ENCODE results near the gene ZMIZ1.

Gene ZMIZ1

DNA sequence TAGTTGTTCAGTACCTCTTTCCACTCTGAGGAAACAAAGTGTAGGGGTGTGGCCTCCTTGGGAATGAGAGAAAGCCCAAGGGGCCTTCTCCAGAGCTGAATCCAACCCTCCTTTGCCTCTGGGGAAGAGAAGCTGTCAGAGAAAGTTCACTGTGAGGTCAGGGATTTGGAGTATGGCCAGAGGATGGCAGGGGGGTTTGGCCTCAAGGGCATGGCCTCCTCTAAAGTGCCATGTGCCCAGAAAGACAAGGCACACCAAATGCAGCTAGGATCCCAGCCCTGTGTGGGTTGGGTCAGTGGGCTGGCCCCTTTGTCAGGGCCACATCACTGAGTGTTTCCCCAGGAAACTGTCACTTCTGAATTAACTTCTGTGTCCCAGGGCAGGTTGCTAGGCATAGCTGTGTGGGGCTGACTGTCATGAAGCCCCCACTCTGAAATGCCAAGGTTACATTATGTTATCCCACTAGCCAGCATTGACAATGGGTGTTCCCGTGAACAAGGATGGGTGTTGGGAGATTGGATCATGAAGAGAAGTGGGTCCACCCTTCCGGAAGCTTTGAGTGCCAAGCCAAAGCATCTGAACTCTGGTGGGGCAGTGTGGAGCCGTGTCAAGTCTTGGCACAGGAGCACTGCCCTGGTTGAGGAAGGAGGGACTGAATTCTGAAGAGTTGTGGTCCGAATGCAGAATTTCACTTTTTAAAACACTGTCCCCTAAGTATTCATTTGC, 123.3 kb downstream of the ZMIZ1 start:
- no peak for DNase-seq

DNA sequence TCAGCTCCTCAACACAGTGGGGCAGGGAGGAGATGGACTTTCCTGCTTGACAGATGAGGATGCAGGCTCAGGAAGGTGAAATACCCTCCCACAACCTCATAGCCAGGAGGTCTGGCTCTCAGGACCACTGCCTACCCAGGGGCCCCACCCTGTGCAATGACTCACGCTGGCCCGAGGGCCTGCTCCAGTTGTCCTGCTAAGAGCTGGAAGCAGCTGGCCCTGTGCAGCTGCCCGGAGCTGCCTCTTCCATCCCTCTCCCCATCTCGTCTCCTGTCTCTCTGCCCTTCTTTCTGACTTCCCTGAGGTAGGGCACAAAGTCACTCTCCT, 123.9 kb downstream of the ZMIZ1 start:
- DNase-seq, result no peak

DNA sequence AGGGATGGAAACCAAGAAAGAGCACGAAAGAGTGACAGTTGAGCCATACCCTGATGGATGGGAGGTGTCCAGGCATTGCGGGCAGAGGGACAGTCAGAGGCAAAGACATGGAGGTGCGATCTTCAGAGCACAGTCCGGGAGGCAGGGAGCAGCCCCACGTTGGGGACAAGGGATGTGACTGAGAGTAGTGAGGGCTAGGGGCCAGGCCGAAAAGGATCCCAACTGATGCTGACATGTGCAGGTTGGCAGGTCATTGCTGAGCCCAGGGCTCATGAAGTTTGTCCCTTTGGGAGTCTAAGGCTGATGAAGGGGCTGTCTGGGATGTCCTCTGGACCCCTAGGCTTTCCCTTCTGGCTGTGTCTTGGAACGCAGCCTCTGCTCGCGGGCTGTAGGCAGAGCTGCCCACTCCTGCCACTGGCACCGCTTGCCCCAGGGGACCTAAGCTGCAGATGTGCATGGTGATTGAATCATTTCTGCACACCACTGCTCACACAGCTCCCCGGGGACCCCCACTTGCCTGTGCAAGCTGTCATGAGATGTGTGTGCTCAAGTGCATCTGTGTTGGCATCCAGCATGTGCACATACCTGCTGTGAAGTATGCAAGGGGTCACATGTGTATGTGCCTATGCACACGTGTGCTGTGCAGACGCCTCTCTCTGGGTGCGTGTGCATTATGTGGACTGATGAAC, 125.1 kb downstream of the ZMIZ1 start:
- no peak for DNase-seq

DNA sequence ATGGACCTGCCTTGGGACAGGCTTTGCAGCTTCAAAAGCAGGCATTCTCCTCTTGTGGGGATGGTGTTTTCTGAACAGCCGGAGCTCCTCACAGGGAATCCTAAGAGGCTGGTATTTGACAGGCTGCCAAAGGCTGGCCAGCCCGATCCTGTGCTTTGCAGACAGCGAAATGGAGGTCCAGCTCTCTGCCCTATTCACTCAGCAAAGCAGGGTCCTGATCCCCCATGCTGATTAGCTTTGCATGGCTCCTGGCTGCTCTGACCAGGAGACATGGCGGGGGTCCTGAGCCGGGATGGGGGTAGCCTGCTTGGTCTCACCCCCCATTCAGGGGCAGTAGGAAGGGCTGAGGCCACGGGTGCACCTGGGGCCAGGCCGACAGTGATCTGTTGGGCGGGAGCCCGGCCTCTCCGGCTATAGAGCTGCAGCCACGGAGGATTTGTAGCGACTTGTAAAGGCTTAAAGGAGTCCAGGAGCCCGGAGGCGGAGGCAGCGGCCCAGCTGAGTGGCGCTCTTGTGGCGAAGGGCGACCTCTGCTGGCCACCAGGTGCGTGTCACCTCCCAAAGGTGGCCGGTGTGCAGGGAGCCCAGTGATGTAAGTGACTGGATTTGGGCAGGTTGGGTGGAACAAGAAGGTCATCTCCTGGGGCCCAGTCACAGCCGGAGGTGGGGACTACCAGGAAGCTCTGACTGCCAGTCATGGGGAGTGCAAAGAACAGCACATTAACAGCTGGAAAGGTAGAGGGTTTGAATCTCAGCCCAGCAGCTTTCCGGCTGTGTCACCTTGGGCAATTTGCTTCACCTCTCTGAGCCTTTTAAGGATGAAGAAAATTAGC, 126.5 kb downstream of the ZMIZ1 start:
- DNase-seq, result peak; percentile 23

DNA sequence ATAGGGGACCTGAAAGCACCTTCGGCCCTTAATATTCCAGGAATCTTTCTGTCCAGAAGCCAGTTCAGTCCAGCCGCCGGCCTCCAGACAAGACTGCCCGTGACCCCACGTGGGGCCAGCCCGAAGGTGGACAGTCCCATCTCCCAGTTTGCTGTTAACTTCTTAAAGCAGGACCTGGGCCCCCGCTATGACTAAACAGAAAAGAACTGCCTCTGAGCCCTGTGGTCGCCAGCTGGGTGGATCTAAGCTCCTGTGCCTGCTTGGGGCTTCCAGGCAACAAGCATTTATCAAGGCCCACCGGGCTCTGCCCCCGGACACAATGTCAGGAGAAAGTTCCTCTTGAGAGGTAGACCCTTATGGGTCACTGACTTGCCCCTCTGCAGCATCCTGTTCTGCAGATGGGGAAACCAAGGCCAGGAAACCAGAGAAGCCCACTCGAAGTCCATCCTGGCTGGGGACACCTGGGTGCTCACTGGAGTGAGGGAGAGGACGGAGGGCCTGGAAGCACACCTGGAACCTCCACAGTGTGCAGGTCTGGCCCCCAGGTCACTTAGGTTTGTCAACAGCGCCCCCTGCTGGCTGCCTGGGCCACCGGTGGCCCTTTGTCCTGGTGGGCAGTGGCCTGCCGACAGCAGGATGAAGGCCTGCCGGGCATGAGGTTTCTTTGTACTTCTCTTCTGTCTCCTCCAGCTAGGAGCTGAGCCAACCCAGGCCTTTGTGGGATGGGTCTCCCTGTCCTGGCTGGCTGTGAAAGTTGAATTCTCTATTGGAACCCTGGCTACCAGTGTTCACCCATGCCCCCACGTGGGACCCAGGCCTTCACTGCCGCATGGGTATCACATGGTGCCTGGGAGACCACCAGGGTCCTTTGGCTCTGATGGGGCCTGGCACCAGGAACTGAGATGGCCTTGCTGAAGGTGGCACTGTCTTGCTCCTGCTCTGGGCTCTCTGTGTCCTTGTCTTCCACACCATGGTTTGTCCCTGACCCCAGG, 128.0 kb downstream of the ZMIZ1 start:
- no peak for DNase-seq

DNA sequence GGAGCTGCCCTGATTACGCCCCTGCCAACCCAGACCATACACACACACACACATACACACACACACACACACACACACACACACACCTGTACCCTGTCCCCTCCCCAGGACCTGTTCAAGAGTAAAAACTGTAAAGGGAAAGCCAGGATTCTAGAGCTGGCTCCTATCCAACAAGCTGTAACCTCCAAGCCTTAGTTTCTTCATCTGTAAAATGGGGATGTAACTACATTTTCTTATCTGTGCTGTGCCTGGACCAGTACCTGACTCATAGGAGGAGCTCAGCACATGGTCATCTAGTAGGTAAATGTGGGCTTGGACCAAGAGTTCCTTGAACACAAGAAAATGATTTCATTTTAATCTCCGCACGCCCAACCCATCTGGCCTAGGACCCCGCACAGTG, 128.8 kb downstream of the ZMIZ1 start:
- no peak for DNase-seq

DNA sequence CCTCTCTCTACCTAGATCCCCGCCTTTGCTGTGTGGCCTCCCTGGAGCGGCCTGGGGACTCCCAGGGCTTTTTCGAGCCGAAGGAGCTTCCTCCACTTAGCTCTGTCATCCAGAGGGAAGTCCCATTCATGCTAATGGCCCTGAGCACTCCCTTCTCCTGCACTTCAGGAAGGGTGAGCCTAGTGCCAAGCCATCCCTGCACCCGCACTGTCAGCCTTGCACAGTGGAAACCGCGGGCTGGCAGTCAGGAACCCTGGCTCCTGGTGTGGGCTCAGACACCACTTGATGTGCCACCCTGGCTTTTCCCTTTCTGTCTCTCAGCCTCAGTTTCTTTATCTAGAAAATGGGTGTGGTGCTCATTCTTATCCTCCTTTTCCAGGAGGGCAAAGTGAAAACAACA, 131.6 kb downstream of the ZMIZ1 start:
- no peak for DNase-seq

DNA sequence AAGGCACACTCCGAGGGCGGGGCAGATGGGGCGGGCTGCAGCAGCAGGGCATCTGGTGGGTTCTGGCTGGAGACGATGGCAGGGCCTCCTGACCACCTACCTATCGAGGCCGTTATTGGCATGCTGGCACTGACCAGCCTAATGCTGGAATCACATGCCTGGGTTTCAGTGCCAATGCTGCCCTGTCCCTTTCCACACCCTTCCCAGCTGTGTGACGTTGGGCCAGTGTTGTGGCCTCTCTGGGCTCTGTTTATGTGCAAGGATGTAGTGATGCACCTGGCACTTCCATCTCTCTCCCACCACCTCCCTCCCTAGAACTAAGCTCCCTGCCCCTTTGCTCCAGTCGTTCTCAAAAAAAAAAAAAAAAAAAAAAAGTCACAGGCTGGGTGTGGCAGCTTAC, 132.9 kb downstream of the ZMIZ1 start:
- DNase-seq, result no peak

DNA sequence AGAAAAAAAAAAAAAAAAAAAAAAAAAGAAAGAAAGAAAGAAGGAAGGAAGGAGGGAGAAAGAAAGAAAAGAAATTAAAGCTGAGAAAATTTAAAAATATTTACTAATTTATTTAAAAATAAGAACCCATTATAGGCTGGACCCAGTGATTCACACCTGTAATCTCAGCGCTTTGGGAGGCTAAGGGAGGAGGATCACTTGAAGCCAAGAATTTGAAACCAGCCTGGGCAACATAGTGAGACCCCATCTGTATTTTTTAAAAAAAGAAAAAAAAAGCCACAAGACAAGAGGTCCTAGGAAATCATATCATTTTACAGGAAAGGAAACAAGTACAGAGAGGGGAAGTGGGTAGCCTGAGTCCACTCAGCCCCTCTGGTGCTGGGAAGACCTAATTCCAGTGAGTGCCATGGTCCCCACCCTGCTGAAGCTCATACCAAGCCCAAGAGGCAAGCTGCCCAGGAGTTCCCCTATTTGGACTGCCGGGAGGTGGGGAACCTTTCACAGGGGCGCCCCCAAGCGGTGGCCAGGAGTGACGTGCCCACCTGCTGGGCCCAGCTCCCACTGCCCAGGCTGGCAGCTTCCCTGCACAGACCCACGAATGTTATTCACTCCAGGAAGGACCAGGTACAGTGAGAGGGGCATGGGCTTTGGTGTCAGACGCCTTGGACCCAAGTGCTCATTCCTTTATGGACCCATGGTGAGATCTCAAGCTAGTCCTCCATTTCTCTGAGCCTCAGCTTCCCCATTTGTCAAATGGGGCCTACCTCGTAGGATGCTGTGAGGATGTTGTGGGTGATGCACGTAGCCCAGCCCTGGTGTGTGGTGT, 133.6 kb downstream of the ZMIZ1 start:
- DNase-seq, result no peak

DNA sequence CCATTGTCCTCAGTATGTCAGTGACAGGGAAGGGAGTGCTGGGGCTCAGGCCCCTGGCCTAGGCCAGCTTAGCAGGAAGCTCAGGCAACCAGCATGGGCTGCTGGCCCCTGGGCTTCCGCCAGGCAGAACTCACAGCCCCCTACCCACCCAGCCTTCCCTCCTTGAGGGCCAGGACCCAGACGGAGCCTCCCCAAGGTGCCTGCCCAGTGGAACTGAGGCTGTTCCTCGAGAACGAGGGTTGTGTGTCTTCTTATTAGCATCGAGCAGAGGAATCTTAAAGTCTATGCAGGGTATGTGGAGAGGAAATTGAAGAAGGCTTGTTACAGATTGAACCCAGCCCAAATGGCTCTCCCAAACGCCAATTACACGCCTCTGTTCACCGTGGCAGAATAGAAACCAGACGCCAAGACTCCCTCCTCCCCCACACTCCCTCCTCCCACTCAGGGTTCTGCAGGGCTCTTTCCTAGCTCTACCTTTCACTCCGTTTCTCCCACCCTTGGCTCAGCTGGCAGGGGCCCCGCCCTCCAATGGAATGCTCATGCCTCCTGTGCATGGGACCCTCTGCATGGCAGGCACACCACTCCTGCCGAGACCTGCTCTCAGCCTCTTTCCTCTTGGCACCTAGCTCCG, 134.4 kb downstream of the ZMIZ1 start:
- no peak for DNase-seq

DNA sequence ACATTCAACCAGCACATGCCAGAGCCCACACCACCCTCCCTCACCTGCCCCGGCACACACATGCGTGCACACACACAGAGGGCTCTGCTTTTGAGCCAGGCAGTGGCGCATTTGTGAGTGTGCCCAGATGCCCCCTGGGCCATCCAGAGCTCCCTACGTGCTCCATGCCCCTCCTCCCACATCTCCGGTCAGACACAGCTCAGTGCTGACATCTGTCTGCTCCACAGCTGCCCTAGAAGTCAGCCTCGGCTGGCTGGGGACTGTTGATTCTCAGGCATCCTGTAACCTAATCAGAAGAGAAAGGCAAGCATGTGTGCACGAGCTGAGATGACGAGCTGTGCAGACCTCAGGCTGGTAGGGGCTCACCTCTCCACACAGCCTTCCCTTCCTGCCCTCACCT, 135.1 kb downstream of the ZMIZ1 start:
- no peak for DNase-seq

DNA sequence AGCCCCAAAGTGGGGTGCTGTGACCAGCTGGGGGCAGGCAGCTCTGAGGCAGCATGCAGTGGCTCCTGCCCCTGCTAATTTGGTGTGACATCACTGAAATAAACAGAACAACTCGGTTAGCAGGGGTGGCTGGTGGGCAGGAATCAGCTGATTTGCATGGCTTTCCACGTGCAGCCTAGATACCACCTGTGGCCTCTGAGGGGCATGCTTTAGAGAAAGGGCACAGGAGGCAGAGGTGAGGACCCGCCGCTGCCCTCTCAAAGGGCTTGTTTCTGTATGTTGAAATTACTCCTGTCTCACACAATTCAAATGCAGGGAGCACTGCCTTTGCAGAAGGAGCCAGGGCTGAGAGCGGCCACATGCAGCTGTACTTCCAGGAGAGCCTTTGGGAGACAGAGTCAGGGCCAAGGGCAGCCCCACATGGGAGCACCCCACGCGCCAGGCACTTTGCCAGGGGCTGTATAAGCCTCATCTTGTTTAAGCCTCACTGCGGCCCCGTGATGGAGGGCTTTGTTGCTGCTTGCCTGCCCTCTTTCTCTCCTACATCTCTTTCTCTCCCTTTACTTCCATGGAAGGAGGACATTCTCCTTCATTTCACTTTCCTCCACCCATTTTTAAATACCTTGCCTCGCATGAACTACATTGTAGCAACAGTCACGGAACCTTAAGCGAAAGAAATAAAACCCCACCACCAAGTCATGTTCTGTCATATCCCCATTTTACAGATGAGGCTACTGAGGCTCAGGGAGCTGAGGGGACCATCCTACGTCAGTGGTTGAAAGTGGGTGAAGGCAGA, 137.7 kb downstream of the ZMIZ1 start:
- no peak for DNase-seq

DNA sequence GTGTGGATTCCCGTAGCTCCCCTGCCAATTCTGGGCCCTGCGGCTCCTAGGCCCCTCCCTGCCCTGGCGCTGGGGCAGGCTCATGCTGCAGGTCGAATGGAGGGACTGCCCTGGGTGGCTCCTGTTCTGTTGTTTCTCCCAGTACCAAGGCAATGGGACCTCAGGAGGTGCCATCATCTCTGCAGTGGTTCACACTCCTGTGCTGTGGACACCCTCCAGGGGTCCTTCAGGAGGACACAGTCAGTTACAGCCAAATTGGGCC, 138.3 kb downstream of the ZMIZ1 start:
- no peak for DNase-seq

DNA sequence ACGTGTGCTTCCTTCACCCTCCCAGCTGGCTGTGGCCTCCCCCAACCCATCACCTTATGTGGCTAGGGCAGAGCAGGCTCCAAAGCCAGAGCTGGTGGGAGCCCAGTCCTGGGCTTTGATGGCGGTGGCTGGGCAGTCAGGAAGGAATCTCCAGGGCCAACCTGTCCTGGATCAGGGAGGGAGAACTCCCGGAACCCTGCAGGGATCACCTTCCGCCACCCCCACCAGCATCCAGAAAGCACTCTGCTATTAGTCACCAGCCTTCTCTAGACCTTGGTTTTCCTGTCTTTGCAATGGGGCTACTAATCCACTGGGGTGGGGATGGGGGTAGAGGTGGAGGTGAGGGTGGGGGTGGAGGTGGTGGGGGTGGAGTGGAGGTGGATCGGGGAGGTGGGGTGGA, 139.0 kb downstream of the ZMIZ1 start:
- no peak for DNase-seq

DNA sequence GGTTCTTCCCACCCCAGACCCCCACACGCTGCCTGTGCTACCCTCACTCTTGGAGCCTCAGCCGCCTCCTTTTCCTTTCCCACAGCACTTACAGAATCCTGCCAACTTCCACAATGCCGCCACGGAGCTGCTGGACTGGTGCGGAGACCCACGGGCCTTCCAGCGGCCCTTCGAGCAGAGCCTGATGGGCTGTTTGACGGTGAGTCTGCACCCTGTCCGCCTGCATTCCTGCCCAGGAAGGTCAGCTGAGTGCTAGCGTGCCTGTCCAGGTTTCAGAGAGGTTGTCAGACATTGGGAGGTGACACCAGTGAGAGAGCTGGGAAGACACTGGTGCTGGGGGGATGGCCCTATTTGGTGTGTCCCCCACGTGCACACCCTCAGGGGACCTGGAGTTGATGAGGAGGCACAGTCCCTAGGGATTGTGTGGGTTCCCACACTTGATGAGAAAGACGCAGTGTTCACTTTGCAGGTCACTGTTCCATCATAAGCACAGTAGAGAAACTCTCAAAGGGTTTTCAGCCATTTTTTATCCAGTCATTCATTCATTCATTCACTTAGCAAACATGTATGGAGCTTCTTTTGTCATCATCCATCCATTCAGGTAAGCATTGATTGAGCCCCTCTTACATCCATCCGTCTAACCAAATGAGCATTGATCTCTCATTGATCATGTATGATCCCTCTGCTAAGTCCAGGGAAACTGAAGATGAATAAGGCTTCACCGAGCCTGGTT, 139.7 kb downstream of the ZMIZ1 start:
- no peak for DNase-seq

DNA sequence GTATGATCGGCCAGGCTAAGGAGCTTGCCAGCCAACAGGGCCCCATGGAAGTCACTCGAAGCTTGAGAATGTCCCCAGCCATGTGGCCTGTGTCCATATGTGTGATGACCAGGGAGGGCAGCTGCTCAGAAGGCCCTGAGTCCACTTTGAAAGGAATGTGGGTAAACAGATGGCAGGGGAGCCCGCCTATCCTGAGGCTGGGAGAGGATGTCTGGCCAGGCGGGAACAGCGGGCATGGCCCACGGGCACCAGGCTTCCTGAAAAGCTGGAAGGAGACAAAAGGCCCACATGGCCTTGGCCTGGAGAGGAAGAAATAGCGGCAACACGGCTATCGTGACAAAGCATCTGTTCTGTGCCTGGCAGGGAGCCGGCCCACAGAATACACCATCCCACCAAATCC, 140.6 kb downstream of the ZMIZ1 start:
- DNase-seq, result no peak

DNA sequence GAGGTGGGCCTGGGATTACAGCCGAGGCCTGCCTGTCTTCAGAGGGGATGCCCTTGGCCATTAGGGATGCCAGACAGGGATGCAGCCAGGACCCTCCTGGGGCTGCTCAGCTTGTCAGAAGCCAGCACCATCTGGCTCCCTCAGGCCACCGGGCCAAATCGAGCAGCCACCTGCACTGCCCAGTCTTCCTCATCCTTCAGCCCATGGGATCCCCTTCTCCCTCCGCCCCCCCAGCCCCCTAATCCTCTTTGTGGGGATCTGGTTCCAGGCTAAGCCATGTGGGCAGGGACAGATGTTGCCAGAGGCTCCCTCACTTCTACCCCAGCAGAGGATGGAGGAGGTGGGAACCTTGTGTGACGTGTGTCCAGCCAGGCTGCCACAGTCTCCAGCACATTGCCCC, 141.1 kb downstream of the ZMIZ1 start:
- DNase-seq, result no peak

DNA sequence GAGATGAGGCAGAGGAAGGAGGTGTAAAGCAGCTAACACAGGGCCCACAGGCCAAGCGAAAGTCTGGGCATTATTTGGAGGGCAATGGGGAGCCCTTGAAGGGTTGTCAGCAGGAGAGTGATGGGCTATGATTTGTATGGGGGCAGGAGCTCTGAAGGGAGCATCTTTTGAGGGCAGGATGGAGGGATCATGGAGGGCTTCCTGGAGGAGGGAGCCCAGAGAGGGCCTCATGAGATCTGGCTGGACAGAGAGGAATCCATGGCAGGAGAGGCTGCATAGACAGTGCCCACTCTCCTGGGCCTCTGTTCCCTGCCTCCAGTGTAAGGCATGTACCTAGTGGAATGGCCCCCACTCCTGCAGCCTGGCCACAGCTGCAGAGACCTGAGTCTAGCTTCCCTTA, 141.9 kb downstream of the ZMIZ1 start:
- no peak for DNase-seq

DNA sequence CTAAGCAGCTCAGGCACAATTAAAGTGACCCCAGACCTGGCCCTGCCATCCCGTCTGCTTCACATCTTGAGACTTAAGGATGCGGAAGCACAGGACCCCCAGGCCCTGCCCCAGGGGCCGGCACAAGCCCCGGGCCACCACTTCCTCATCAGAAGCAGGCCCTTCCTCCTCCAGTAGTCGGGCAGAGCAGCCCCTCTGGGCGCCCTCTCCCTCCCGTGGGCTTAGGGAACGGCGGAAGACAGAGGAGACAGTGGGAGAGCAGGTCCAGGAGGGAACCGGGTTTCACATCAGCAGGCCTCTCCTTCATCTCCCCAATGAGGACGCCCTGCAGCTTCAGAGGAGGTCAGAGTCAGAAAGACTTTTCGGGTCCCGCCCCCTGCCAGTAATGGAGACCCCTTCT, 142.8 kb downstream of the ZMIZ1 start:
- DNase-seq, result no peak

DNA sequence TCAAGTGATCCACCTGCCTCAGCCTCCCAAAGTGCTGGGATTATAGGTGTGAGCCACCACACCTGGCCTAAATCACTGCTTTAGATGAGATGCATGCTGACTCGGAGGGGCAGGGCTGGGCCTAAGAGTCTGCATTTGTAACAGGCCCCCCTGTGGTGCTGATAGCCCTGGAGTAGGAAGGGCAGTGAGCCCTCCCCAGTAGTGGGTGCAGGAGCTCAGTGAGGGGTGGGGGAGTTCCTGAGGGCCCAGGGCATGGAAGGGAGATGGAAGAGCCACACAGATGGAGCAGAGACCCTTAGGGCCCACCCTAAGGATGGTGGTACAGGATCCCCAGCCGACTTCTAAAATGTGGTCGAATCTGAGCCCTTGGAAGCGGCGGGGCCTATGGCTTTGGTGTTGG, 146.8 kb downstream of the ZMIZ1 start:
- DNase-seq, result no peak
